Sigmoid colon (tissue), 3 donors: ENCODE results near the gene PLXND1.

ENCODE experiments used
- CTCF ChIP-seq, 4 experiments: fragments of 450-650 bp in 3 of 4; fragments of 200-600 bp in 1 of 4; IDR thresholded peaks; one replicate each; pipeline ENCODE4 v1.5.1; 2016 to 2019; ENCODE audit warnings: antibody characterized with exemption in 4 of 4, mild to moderate bottlenecking in 3 of 4, moderate library complexity in 2 of 4
- POLR2A ChIP-seq, 2 donors: fragments of 450-650 bp; IDR thresholded peaks; one replicate each; pipeline ENCODE4 v1.6.1; 2016; ENCODE audit warnings: antibody characterized with exemption in 2 of 2, mild to moderate bottlenecking in 2 of 2, moderate library complexity in 2 of 2

- TF ChIP-seq CTCF (IDR thresholded peaks at IDR 0.05) (no peak), POLR2A (IDR thresholded peaks at IDR 0.05) (no peak)
Observed at GRCh38 chr3:129645286-129645685, 38.8 kb upstream of the PLXND1 start.
